Ovary (tissue), 3 donors: Measurements from ENCODE around the gene FBXO44.

Source experiments
- EP300 ChIP-seq: sonication (generic); formaldehyde crosslinking; IDR thresholded peaks from one replicate; pipeline ENCODE4 v1.6.1; 2017; ENCODE audit warnings: antibody characterized with exemption
- POLR2A ChIP-seq: fragments of 450-650 bp; IDR thresholded peaks from one replicate; pipeline ENCODE4 v1.6.1; 2017; ENCODE audit warnings: antibody characterized with exemption, mild to moderate bottlenecking, moderate library complexity
- TF ChIP-seq, protein P1 (sequence below), 3 donors: fragments of 450-650 bp in 2 of 3; fragments of 200-600 bp in 1 of 3; IDR thresholded peaks; one replicate each; pipeline versions ENCODE4 v1.5.1 to v1.8.0; 2016 to 2022; ENCODE audit warnings: antibody characterized with exemption in 3 of 3, mild to moderate bottlenecking in 1 of 3
- donor health status: DM: no; HTN: no; CAD: no.

DNA sequence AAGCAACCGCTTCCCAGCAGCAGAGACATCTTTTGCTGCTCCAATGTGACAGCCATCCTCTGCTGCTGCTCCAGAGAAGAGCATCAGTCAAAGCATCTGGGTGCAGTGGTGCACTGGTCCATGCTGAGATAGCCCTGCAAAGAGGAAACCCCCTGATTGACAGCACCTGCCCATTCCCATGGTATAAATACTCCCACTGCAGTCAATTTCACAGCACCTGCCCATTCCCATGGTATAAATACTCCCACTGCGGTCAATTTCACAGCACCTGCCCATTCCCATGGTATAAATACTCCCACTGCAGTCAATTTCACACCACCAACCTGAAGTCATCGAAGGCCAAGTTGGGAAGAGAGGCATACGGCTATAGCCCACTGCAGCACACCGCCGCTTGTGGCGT is 25.9 kb upstream of the FBXO44 start:
- TF ChIP-seq, protein P1, sequence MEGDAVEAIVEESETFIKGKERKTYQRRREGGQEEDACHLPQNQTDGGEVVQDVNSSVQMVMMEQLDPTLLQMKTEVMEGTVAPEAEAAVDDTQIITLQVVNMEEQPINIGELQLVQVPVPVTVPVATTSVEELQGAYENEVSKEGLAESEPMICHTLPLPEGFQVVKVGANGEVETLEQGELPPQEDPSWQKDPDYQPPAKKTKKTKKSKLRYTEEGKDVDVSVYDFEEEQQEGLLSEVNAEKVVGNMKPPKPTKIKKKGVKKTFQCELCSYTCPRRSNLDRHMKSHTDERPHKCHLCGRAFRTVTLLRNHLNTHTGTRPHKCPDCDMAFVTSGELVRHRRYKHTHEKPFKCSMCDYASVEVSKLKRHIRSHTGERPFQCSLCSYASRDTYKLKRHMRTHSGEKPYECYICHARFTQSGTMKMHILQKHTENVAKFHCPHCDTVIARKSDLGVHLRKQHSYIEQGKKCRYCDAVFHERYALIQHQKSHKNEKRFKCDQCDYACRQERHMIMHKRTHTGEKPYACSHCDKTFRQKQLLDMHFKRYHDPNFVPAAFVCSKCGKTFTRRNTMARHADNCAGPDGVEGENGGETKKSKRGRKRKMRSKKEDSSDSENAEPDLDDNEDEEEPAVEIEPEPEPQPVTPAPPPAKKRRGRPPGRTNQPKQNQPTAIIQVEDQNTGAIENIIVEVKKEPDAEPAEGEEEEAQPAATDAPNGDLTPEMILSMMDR (IDR thresholded peaks at IDR 0.05): no peak
- TF ChIP-seq POLR2A (no peak), EP300 (no peak)
